ENCODE data around the gene LDLRAP1. TPM values are rescaled to one million over a fixed set of nuclear protein-coding genes. Genes with fewer than 3 reads are reported as not detected.

LDLRAP1 gene
- total RNA-seq, 1 experiment from 2014 or later, result 14.5 TPM

DNA sequence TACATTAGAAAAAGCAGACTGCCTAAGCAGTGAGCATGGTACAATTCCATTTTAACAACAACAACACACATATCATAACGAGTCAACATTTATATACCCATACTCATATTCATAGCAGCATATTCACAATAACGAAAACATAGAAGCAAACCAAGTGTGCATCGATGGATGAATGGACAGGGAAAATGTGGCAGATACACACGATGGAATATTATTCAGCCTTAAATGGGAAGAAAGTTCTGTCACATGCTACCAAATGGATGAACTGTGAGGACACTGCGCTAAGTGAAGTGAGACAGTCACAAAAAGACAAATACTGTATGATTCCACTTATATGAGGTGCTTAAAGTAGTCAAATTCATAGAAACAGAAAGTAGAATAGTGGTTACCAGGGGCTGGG, 63.7 kb downstream of the LDLRAP1 start:
- Histone ChIP-seq H3K27me3 (replicated peaks; ENCODE audit: control insufficient read depth, insufficient read depth, low read length) (no peaks in the 10 kb centered on the region), H3K4me3 (ENCODE audit: low read depth, low read length) (no peak overlapping the region), H3K36me3 (ENCODE audit: control insufficient read depth, insufficient read depth, low read length) (no peaks in the 10 kb centered on the region; the same call in 1 of the 2 replicates), H3K4me1 (peaks cover 8% of the 10 kb centered on the region; the same call in 1 of the 2 replicates), H3K9me3 (no peaks in the 10 kb centered on the region)
- Mint-ChIP-seq H3K27me3 (ENCODE audit: insufficient read depth, unreplicated experiment) (peaks cover 3% of the 10 kb centered on the region), H3K27ac (ENCODE audit: unreplicated experiment) (no peak overlapping the region), H3K9me3 (ENCODE audit: unreplicated experiment) (no peaks in the 10 kb centered on the region), H3K4me1 (ENCODE audit: low read depth, unreplicated experiment) (peaks cover 4% of the 10 kb centered on the region), H3K36me3 (ENCODE audit: insufficient read depth, unreplicated experiment) (no peaks in the 10 kb centered on the region), H3K4me3 (ENCODE audit: unreplicated experiment) (no peak overlapping the region)
- no TSS peak for BruUV-seq (replicated peaks)
- POLR2A ChIA-PET, result no interaction called here
- DNase-seq, result no peak
- CTCF ChIA-PET, result interaction anchor here (0.6 kb wide), 1 partner anchor 396 kb away, joined by 5 read pairs; no protein-coding TSS in a partner anchor
- intact Hi-C loops (cut with micrococcal nuclease; ENCODE audit: unreplicated experiment), result no loop called here
- TF ChIP-seq, protein P1, sequence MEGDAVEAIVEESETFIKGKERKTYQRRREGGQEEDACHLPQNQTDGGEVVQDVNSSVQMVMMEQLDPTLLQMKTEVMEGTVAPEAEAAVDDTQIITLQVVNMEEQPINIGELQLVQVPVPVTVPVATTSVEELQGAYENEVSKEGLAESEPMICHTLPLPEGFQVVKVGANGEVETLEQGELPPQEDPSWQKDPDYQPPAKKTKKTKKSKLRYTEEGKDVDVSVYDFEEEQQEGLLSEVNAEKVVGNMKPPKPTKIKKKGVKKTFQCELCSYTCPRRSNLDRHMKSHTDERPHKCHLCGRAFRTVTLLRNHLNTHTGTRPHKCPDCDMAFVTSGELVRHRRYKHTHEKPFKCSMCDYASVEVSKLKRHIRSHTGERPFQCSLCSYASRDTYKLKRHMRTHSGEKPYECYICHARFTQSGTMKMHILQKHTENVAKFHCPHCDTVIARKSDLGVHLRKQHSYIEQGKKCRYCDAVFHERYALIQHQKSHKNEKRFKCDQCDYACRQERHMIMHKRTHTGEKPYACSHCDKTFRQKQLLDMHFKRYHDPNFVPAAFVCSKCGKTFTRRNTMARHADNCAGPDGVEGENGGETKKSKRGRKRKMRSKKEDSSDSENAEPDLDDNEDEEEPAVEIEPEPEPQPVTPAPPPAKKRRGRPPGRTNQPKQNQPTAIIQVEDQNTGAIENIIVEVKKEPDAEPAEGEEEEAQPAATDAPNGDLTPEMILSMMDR (IDR thresholded peaks at IDR 0.05; ENCODE audit: insufficient read depth in 1 of 2, low read depth in 1 of 2, low read length in 1 of 2, severe bottlenecking in 1 of 2, unreplicated experiment in 1 of 2), result no peak

DNA sequence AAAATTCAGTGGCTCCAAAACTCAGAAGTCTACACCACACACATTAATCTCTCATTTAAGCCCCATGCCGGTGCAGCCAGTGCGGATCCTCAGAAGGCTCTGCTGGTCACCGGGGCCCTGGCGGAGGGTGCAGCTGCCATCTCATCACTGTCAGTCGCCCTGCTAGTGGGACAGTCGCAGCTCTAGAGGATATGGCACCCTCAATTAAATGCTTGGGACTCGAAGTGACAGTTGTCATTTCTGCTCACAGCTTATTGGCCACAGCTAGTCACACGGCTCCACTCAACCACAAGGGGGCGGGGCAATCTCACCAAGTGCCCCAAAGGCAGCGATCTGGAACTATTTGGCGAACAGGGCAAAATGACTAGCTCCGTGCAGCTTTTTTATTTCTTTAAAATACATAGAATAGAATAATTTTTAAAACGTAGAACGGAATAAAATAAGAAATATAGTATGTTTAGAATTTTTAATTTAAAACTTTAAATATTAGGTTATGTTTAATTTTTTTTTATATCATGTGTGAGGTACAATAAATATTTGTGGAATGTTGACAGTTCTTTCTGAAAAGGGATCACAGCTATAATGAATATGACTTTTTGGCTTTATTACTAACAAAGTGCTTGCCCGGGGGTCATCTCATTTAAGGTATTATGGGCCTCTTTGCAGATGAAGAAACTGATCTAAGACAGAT, 65.2 kb downstream of the LDLRAP1 start:
- Mint-ChIP-seq H3K4me1 (ENCODE audit: low read depth, unreplicated experiment) (peaks cover 7% of the 10 kb centered on the region), H3K9me3 (ENCODE audit: unreplicated experiment) (no peaks in the 10 kb centered on the region), H3K27me3 (ENCODE audit: insufficient read depth, unreplicated experiment) (peaks cover 3% of the 10 kb centered on the region), H3K27ac (ENCODE audit: unreplicated experiment) (no peak overlapping the region), H3K36me3 (ENCODE audit: insufficient read depth, unreplicated experiment) (no peaks in the 10 kb centered on the region), H3K4me3 (ENCODE audit: unreplicated experiment) (peak overlapping the region; percentile 19)
- intact Hi-C loops (cut with micrococcal nuclease; ENCODE audit: unreplicated experiment), result loop anchor here (1.0 kb wide), 2 partner anchors 87 to 188 kb away; no protein-coding TSS in a partner anchor
- Histone ChIP-seq H3K4me3 (ENCODE audit: low read depth, low read length) (no peak overlapping the region; the same call in 1 of the 2 replicates), H3K27me3 (replicated peaks; ENCODE audit: control insufficient read depth, insufficient read depth, low read length) (no peaks in the 10 kb centered on the region), H3K4me1 (peaks cover 8% of the 10 kb centered on the region; the same call in 1 of the 2 replicates), H3K9me3 (no peaks in the 10 kb centered on the region), H3K36me3 (ENCODE audit: control insufficient read depth, insufficient read depth, low read length) (no peaks in the 10 kb centered on the region; the same call in 1 of the 2 replicates)
- peak; percentile 80 to 84 for DNase-seq
- ChIA-PET CTCF (interaction anchor here (0.6 to 1.7 kb wide), 12 partner anchors 10 to 210 kb away, joined by 3 to 12 read pairs (median 4); no protein-coding TSS in a partner anchor), POLR2A (interaction anchor here (0.7 to 1.1 kb wide), 2 partner anchors 86 to 211 kb away, joined by 4 to 10 read pairs; partner anchors contain the start of gene MTFR1L)
- no TSS peak for BruUV-seq (replicated peaks)
- TF ChIP-seq, protein P1 (IDR thresholded peaks at IDR 0.05; ENCODE audit: insufficient read depth in 1 of 2, low read depth in 1 of 2, low read length in 1 of 2, severe bottlenecking in 1 of 2, unreplicated experiment in 1 of 2), result peak; percentile 50 to 58

DNA sequence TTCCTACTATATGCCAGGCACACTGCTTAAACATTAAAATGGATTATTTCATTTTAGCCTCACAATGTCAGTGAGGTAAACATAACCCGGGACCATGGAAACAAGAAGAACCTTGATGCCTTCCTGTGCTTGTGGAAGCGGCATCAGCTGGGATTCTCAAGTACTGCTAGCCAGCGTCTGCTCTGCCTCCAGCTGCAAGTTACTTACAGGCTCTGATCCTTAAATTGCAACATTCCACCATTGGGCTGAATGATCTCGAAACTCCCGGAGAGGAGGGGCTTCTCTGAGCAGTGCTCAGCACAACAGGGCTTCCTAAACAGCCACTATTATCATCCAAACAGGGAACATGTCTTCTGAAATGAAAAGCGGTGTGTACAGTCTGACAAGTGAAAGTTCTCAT, 66.5 kb downstream of the LDLRAP1 start:
- Histone ChIP-seq H3K4me1 (peaks cover 8% of the 10 kb centered on the region; the same call in 1 of the 2 replicates), H3K27me3 (replicated peaks; ENCODE audit: control insufficient read depth, insufficient read depth, low read length) (no peaks in the 10 kb centered on the region), H3K36me3 (ENCODE audit: control insufficient read depth, insufficient read depth, low read length) (no peaks in the 10 kb centered on the region; the same call in 1 of the 2 replicates), H3K9me3 (no peaks in the 10 kb centered on the region), H3K4me3 (ENCODE audit: low read depth, low read length) (no peak overlapping the region)
- Mint-ChIP-seq H3K27me3 (ENCODE audit: insufficient read depth, unreplicated experiment) (peaks cover 3% of the 10 kb centered on the region), H3K4me3 (ENCODE audit: unreplicated experiment) (no peak overlapping the region), H3K9me3 (ENCODE audit: unreplicated experiment) (no peaks in the 10 kb centered on the region), H3K36me3 (ENCODE audit: insufficient read depth, unreplicated experiment) (no peaks in the 10 kb centered on the region), H3K4me1 (ENCODE audit: low read depth, unreplicated experiment) (peaks cover 14% of the 10 kb centered on the region), H3K27ac (ENCODE audit: unreplicated experiment) (no peak overlapping the region)
- ChIA-PET CTCF (interaction anchor here (0.6 to 1.1 kb wide), 2 partner anchors 9 to 185 kb away, joined by 3 to 4 read pairs; no protein-coding TSS in a partner anchor), POLR2A (no interaction called here)
- intact Hi-C loops (cut with micrococcal nuclease; ENCODE audit: unreplicated experiment), result no loop called here
- no peak for DNase-seq
- TF ChIP-seq, protein P1 (IDR thresholded peaks at IDR 0.05; ENCODE audit: insufficient read depth in 1 of 2, low read depth in 1 of 2, low read length in 1 of 2, severe bottlenecking in 1 of 2, unreplicated experiment in 1 of 2), result no peak
- BruUV-seq (replicated peaks), result no TSS peak

Data from Caco-2 (cell line).